Tibial artery (tissue), 4 donors: ENCODE data around the gene GPR61.

Experiments
- DNase-seq, 2 donors: peaks; one replicate each; pipeline ENCODE4 v3.0.0-alpha.2; 2019
- H3K27ac ChIP-seq, 2 donors: fragments of 200-600 bp; sonication (generic) in 1 of 2; 1 replicate in 1 of 2; 2 replicates in 1 of 2; pipeline ENCODE4 v1.5.1; 2018 to 2019; ENCODE audit warnings: mild to moderate bottlenecking in 1 of 2
- H3K27me3 ChIP-seq, 2 donors: fragments of 200-600 bp; sonication (generic) in 1 of 2; one replicate each; pipeline versions ENCODE4 v1.5.1 to v1.6.0; 2016 to 2019
- H3K36me3 ChIP-seq, 3 donors: fragments of 200-600 bp; sonication (generic) in 2 of 3; one replicate each; pipeline ENCODE4 v1.5.1; 2016 to 2019; ENCODE audit warnings: mild to moderate bottlenecking in 2 of 3
- H3K4me1 ChIP-seq, 4 donors: fragments of 200-600 bp; sonication (generic) in 2 of 4; 1 replicate in 3 of 4; 2 replicates in 1 of 4; pipeline ENCODE4 v1.5.1; 2016 to 2019
- H3K4me3 ChIP-seq, 2 donors: fragments of 200-600 bp; sonication (generic) in 1 of 2; 1 replicate in 1 of 2; 2 replicates in 1 of 2; pipeline ENCODE4 v1.5.1; 2018 to 2019; ENCODE audit warnings: mild to moderate bottlenecking in 2 of 2
- H3K9me3 ChIP-seq, 3 donors: fragments of 200-600 bp; sonication (generic) in 1 of 3; one replicate each; pipeline ENCODE4 v1.5.1; 2016 to 2019
- CTCF ChIP-seq, 2 experiments: fragments of 200-600 bp in 1 of 2; fragments of 450-650 bp in 1 of 2; IDR thresholded peaks; one replicate each; pipeline ENCODE4 v1.5.1; 2017 to 2019; ENCODE audit warnings: antibody characterized with exemption in 2 of 2, mild to moderate bottlenecking in 1 of 2, moderate library complexity in 1 of 2
- intact Hi-C: fragments of 100-400 bp; cut with DNase I; formaldehyde crosslinking; loops from one replicate; pipeline ENCODE4 v1.15.0; 2023; ENCODE audit warnings: low total_unique reads

Gene GPR61

GRCh38 chr1:109493227-109493626 lies 46.4 kb upstream of the GPR61 start:
- intact Hi-C loops: no loop called here
- Histone ChIP-seq H3K4me1 (peaks cover 0 to 35% (median 24%) of the 10 kb centered on the region in 4 donors), H3K4me3 (peak overlapping the region; percentile 78 to 89), H3K36me3 (peaks cover 0 to 50% (median 27%) of the 10 kb centered on the region in 3 donors), H3K27ac (peak overlapping the region; percentile 71 to 87), H3K9me3 (no peaks in the 10 kb centered on the region), H3K27me3 (no peaks in the 10 kb centered on the region)
- no peak for TF ChIP-seq CTCF (IDR thresholded peaks at IDR 0.05)
- no peak for DNase-seq

- TF ChIP-seq CTCF (IDR thresholded peaks at IDR 0.05): peak; percentile 94 to 98
- peaks cover 0 to 45% (median 24%) of the 10 kb centered on the region in 3 donors for H3K36me3 ChIP-seq
- peaks cover 0 to 42% (median 26%) of the 10 kb centered on the region in 4 donors for H3K4me1 ChIP-seq
- no peaks in the 10 kb centered on the region for H3K9me3 ChIP-seq
- intact Hi-C loops: no loop called here
- DNase-seq: peak; percentile 85 to 92
- H3K27me3 ChIP-seq: no peaks in the 10 kb centered on the region
- H3K4me3 ChIP-seq: peak within 1 kb of the TSS; percentile 78 to 89
- peak within 1 kb of the TSS; percentile 71 to 87 for H3K27ac ChIP-seq
These were observed 45.7 kb upstream of the GPR61 start, which contains the start of gene CYB561D1 for GRCh38 chr1:109493805-109494539. Gene CYB561D1, plus strand, starts transcription at chr1:109494094. Its CDS starts 46 bp downstream, at chr1:109494140.

- no peak overlapping the region for H3K27ac ChIP-seq
- TF ChIP-seq CTCF (IDR thresholded peaks at IDR 0.05): no peak
- peaks cover 0 to 39% (median 22%) of the 10 kb centered on the region in 3 donors for H3K36me3 ChIP-seq
- H3K4me1 ChIP-seq: peaks cover 0 to 59% (median 37%) of the 10 kb centered on the region in 4 donors
- H3K27me3 ChIP-seq: no peaks in the 10 kb centered on the region
- intact Hi-C loops: no loop called here
- no peak for DNase-seq
- H3K4me3 ChIP-seq: no peak overlapping the region
- H3K9me3 ChIP-seq: no peaks in the 10 kb centered on the region
These were observed 43.9 kb upstream of the GPR61 start for GRCh38 chr1:109495738-109496137.

- no peak for TF ChIP-seq CTCF (IDR thresholded peaks at IDR 0.05)
- H3K9me3 ChIP-seq: no peaks in the 10 kb centered on the region
- peak overlapping the region in 1 of 2 donors; percentile 5 for H3K27ac ChIP-seq
- intact Hi-C loops: no loop called here
- H3K36me3 ChIP-seq: peaks cover 0 to 50% (median 22%) of the 10 kb centered on the region in 3 donors
- no peak for DNase-seq
- no peak overlapping the region for H3K4me3 ChIP-seq
- peaks cover 0 to 78% (median 49%) of the 10 kb centered on the region in 4 donors for H3K4me1 ChIP-seq
- H3K27me3 ChIP-seq: no peaks in the 10 kb centered on the region
These were observed 42.1 kb upstream of the GPR61 start for GRCh38 chr1:109497449-109498160.

GRCh38 chr1:109498161-109498801 lies 41.4 kb upstream of the GPR61 start:
- Histone ChIP-seq H3K4me1 (peaks cover 0 to 75% (median 48%) of the 10 kb centered on the region in 4 donors), H3K27me3 (no peaks in the 10 kb centered on the region), H3K36me3 (peaks cover 0 to 50% (median 22%) of the 10 kb centered on the region in 3 donors), H3K9me3 (no peaks in the 10 kb centered on the region), H3K4me3 (no peak overlapping the region), H3K27ac (peak overlapping the region in 1 of 2 donors; percentile 5)
- peak; percentile 48 to 50 for TF ChIP-seq CTCF (IDR thresholded peaks at IDR 0.05)
- DNase-seq: no peak
- intact Hi-C loops: no loop called here
